DOHH2 (cell line): ENCODE measurements around the gene CYP11A1.

Experiments used
- H3F3A ChIP-seq: fragments of 200-600 bp; sonication (generic), shearing (Covaris generic); 2 replicates; pipeline ENCODE4 v1.6.0; 2016; ENCODE audit warnings: antibody characterized with exemption, mild to moderate bottlenecking; ENCODE audit not compliant: control insufficient read depth, insufficient read depth
- H3K27ac ChIP-seq: fragments of 200-600 bp; sonication (generic); 2 replicates; pipeline ENCODE4 v1.5.1; 2014; ENCODE audit warnings: low read depth, mild to moderate bottlenecking, low read length, moderate library complexity
- H3K27me3 ChIP-seq: fragments of 200-600 bp; sonication (generic); 2 replicates; pipeline ENCODE4 v1.6.1; 2014; ENCODE audit warnings: mild to moderate bottlenecking, low read length, mixed read lengths; ENCODE audit not compliant: control insufficient read depth
- H3K36me3 ChIP-seq: fragments of 200-600 bp; sonication (generic); 2 replicates; pipeline ENCODE4 v1.6.1; 2014; ENCODE audit warnings: mild to moderate bottlenecking, low read length, moderate library complexity, mixed read lengths; ENCODE audit not compliant: control insufficient read depth
- H3K4me1 ChIP-seq: fragments of 200-600 bp; sonication (generic); 2 replicates; pipeline ENCODE4 v1.6.1; 2014; ENCODE audit warnings: mild to moderate bottlenecking, low read length, mixed read lengths; ENCODE audit not compliant: control insufficient read depth
- H3K4me2 ChIP-seq: fragments of 200-600 bp; sonication (generic); 2 replicates; pipeline ENCODE4 v1.6.0; 2014; ENCODE audit warnings: mild to moderate bottlenecking, low read length, moderate library complexity
- H3K4me3 ChIP-seq: fragments of 200-600 bp; sonication (generic); 2 replicates; pipeline ENCODE4 v1.5.1; 2014; ENCODE audit warnings: mild to moderate bottlenecking, low read length, mixed read lengths
- H3K79me2 ChIP-seq: fragments of 200-600 bp; sonication (generic); 2 replicates; pipeline ENCODE4 v1.6.1; 2014; ENCODE audit warnings: mild to moderate bottlenecking, low read length, mixed read lengths; ENCODE audit not compliant: control insufficient read depth
- H3K9me2 ChIP-seq: fragments of 200-600 bp; sonication (generic); replicated peaks from 2 replicates; pipeline ENCODE4 v1.6.1; 2014; ENCODE audit warnings: mild to moderate bottlenecking, low read length, mixed read lengths; ENCODE audit not compliant: control insufficient read depth
- H3K9me3 ChIP-seq: fragments of 200-600 bp; sonication (generic); 2 replicates; pipeline ENCODE4 v1.6.1; 2014; ENCODE audit warnings: antibody characterized with exemption, low read length, mixed read lengths; ENCODE audit not compliant: control insufficient read depth, insufficient read depth
- H4K20me1 ChIP-seq: fragments of 200-600 bp; sonication (generic); 2 replicates; pipeline ENCODE4 v1.6.0; 2014; ENCODE audit warnings: low read depth, mild to moderate bottlenecking, antibody characterized with exemption, low read length, moderate library complexity; ENCODE audit not compliant: control insufficient read depth, insufficient read depth
- EZH2phosphoT487 ChIP-seq: fragments of 200-600 bp; sonication (generic); IDR thresholded peaks from 2 replicates; pipeline ENCODE4 v1.6.1; 2017; ENCODE audit warnings: borderline replicate concordance, mild to moderate bottlenecking, antibody characterized with exemption, low read length, moderate library complexity, mixed read lengths
- TF ChIP-seq, protein P1 (sequence below): fragments of 200-600 bp; sonication (generic); IDR thresholded peaks from one replicate; pipeline ENCODE4 v1.5.1; 2014; ENCODE audit warnings: antibody characterized with exemption, mild to moderate bottlenecking, low read depth, low read length; ENCODE audit not compliant: poor library complexity, severe bottlenecking

The CYP11A1 gene

GRCh38 chr15:74377831-74378766, 10.7 kb upstream of the CYP11A1 start:
- H3K27me3 ChIP-seq: peaks cover 67% of the 10 kb centered on the region

DNA sequence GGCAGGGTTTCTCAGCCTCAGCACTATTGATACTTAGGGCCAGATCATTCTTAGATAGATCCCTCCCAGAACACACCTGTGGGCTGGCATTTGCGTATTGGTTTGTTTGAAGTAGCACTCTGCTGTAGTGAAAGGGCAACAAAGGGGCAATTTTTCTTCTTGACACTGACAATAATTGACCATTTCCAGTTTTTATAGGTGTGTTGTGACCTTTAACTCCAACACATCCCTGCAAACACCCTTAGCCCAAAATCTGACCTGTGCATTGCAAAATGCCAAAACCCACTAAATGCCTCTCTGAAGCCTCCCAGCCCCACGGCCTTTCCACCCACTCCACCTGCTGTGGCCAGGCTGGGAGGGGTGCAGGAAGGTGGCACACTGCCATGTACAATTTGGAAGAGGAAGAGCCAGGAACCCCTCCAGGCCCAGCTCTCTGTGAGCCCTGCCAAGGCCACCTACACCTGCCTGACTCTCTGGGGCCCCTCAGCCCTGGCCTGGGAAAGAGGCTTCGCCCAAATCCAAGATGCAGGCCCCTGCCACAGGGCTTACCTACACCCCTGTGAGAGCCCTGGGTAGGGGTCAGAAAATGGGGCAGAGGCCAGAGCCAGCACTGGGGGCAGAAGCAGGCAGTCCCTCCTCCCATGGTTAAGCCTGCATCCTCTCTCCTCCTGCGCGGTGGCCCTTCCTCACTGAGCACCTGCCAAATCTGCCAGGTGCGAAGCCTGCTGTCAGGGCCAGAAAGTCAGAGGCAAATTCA, 9.6 kb upstream of the CYP11A1 start:
- H3K9me2 ChIP-seq: no peaks in the 10 kb centered on the region
- H3K4me3 ChIP-seq: no peak overlapping the region
- peaks cover 6% of the 10 kb centered on the region for H3F3A ChIP-seq
- no peak overlapping the region for H3K4me2 ChIP-seq
- no peaks in the 10 kb centered on the region for H3K9me3 ChIP-seq
- H4K20me1 ChIP-seq: peaks cover 5% of the 10 kb centered on the region; the same call in 1 of the 2 replicates
- H3K27me3 ChIP-seq: peaks cover 69% of the 10 kb centered on the region
- no peak overlapping the region for H3K27ac ChIP-seq
- no peak for TF ChIP-seq EZH2phosphoT487
- TF ChIP-seq, protein P1, sequence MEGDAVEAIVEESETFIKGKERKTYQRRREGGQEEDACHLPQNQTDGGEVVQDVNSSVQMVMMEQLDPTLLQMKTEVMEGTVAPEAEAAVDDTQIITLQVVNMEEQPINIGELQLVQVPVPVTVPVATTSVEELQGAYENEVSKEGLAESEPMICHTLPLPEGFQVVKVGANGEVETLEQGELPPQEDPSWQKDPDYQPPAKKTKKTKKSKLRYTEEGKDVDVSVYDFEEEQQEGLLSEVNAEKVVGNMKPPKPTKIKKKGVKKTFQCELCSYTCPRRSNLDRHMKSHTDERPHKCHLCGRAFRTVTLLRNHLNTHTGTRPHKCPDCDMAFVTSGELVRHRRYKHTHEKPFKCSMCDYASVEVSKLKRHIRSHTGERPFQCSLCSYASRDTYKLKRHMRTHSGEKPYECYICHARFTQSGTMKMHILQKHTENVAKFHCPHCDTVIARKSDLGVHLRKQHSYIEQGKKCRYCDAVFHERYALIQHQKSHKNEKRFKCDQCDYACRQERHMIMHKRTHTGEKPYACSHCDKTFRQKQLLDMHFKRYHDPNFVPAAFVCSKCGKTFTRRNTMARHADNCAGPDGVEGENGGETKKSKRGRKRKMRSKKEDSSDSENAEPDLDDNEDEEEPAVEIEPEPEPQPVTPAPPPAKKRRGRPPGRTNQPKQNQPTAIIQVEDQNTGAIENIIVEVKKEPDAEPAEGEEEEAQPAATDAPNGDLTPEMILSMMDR: no peak
- H3K36me3 ChIP-seq: no peaks in the 10 kb centered on the region
- H3K79me2 ChIP-seq: no peaks in the 10 kb centered on the region
- H3K4me1 ChIP-seq: peaks cover 18% of the 10 kb centered on the region

More at GRCh38 chr15:74377831-74378766, 10.7 kb upstream of the CYP11A1 start:
- Histone ChIP-seq H3K4me2 (no peak overlapping the region), H3K36me3 (no peaks in the 10 kb centered on the region), H3K9me3 (no peaks in the 10 kb centered on the region), H3K9me2 (no peaks in the 10 kb centered on the region), H3F3A (peaks cover 6% of the 10 kb centered on the region), H3K27ac (no peak overlapping the region), H3K4me1 (peaks cover 18% of the 10 kb centered on the region), H3K4me3 (no peak overlapping the region), H3K79me2 (no peaks in the 10 kb centered on the region), H4K20me1 (peaks cover 5% of the 10 kb centered on the region)
- TF ChIP-seq EZH2phosphoT487: no peak
- TF ChIP-seq, protein P1: no peak

- H3K27ac ChIP-seq: no peak overlapping the region
- peaks cover 18% of the 10 kb centered on the region for H3K4me1 ChIP-seq
- H3K27me3 ChIP-seq: peaks cover 70% of the 10 kb centered on the region
- H3K4me3 ChIP-seq: no peak overlapping the region
- H3K79me2 ChIP-seq: no peaks in the 10 kb centered on the region
- H3K36me3 ChIP-seq: no peaks in the 10 kb centered on the region
- no peak overlapping the region for H3K4me2 ChIP-seq
- no peaks in the 10 kb centered on the region for H3K9me2 ChIP-seq
- peaks cover 6% of the 10 kb centered on the region for H3F3A ChIP-seq
- no peaks in the 10 kb centered on the region for H3K9me3 ChIP-seq
- TF ChIP-seq, protein P1: no peak
- no peak for TF ChIP-seq EZH2phosphoT487
- peaks cover 5% of the 10 kb centered on the region; the same call in 1 of the 2 replicates for H4K20me1 ChIP-seq
These were observed 8.8 kb upstream of the CYP11A1 start for GRCh38 chr15:74376226-74376625.
